B cell (primary cell): Measurements from ENCODE around the gene BTG3. TPM values are rescaled to one million over a fixed set of nuclear protein-coding genes. Genes with fewer than 3 reads are reported as not detected.

ENCODE experiments used
- ATAC-seq: fragments of 200-7000 bp; cut with Tn5 transposase; one replicate; pipeline ENCODE4 v1.10.0; 2021; ENCODE audit warnings: low read depth, mild to moderate bottlenecking, moderate number of reproducible peaks, moderate library complexity
- CTCF ChIA-PET: fragments of 350-600 bp; sonication (Branson Sonifier 250); formaldehyde crosslinking; loops from one replicate; lab custom pipeline; 2021; ENCODE audit warnings: antibody characterized with exemption, inconsistent platforms; lab: Charles Lee
- POLR2A ChIA-PET: fragments of 350-600 bp; sonication (Branson Sonifier 250); formaldehyde crosslinking; loops from one replicate; lab custom pipeline; 2021; ENCODE audit warnings: antibody characterized with exemption; lab: Charles Lee
- DNase-seq: peaks from one replicate; pipeline ENCODE4 v3.0.0; 2013
- H2AFZ ChIP-seq: 2 replicates; pipeline ENCODE4 v1.6.1; 2012; ENCODE audit warnings: mild to moderate bottlenecking, low read depth, low read length; ENCODE audit not compliant: insufficient read depth, poor library complexity, severe bottlenecking
- H3K27ac ChIP-seq, 2 donors: 1 replicate in 1 of 2; 2 replicates in 1 of 2; pipeline ENCODE4 v1.5.1; 2012 to 2013; ENCODE audit warnings: low read length in 2 of 2, mild to moderate bottlenecking in 2 of 2, moderate library complexity in 1 of 2
- H3K27me3 ChIP-seq, 4 experiments: fragments of 200-600 bp in 1 of 4; sonication (generic) in 1 of 4; replicated peaks in 1 of 4; 1 replicate in 2 of 4; 2 replicates in 2 of 4; pipeline versions ENCODE4 v1.6.1 to v1.7.0; 2013 to 2016; ENCODE audit warnings: low read length in 3 of 4, mild to moderate bottlenecking in 2 of 4, mixed read lengths in 1 of 4, moderate library complexity in 1 of 4; ENCODE audit not compliant: insufficient read depth in 4 of 4, control insufficient read depth in 3 of 4; ENCODE audit errors: control extremely low read depth in 1 of 4
- H3K36me3 ChIP-seq, 2 experiments: replicated peaks in 1 of 2; 1 replicate in 1 of 2; 2 replicates in 1 of 2; pipeline versions ENCODE4 v1.6.1 to v1.7.1; 2013; ENCODE audit warnings: low read length in 1 of 2; ENCODE audit not compliant: insufficient read depth in 2 of 2, control insufficient read depth in 1 of 2; ENCODE audit errors: control extremely low read depth in 1 of 2, extremely low read depth in 1 of 2
- H3K4me1 ChIP-seq, 2 donors: fragments of 200-600 bp in 1 of 2; sonication (generic) in 1 of 2; 1 replicate in 1 of 2; 2 replicates in 1 of 2; pipeline versions ENCODE4 v1.5.1 to v1.6.1; 2013 to 2017; ENCODE audit warnings: low read length in 2 of 2; ENCODE audit not compliant: control insufficient read depth in 2 of 2, insufficient read depth in 2 of 2
- H3K4me2 ChIP-seq: replicated peaks from 2 replicates; pipeline ENCODE3; 2012; ENCODE audit warnings: mild to moderate bottlenecking, low read depth, low read length; ENCODE audit not compliant: poor library complexity, severe bottlenecking
- H3K4me3 ChIP-seq, 5 experiments: fragments of 200-600 bp in 1 of 5; sonication (generic) in 1 of 5; 1 replicate in 3 of 5; 2 replicates in 2 of 5; pipeline versions ENCODE4 v1.5.1 to v1.7.0; 2011 to 2016; ENCODE audit warnings: low read length in 4 of 5, mild to moderate bottlenecking in 4 of 5, low read depth in 2 of 5, control low read depth in 1 of 5, moderate library complexity in 1 of 5; ENCODE audit not compliant: insufficient read depth in 1 of 5; ENCODE audit errors: control extremely low read depth in 1 of 5, extremely low read depth in 1 of 5
- H3K79me2 ChIP-seq: fragments of 200-600 bp; sonication (generic); one replicate; pipeline ENCODE4 v1.6.0; 2016; ENCODE audit warnings: low read length; ENCODE audit not compliant: control insufficient read depth, insufficient read depth
- H3K9ac ChIP-seq: fragments of 200-600 bp; sonication (generic); 2 replicates; pipeline ENCODE4 v1.6.1; 2017; ENCODE audit warnings: mild to moderate bottlenecking, low read length, moderate library complexity
- H3K9me3 ChIP-seq, 3 donors: one replicate each; pipeline versions ENCODE4 v1.6.1 to v1.7.1; 2013; ENCODE audit warnings: low read length in 2 of 3; ENCODE audit not compliant: control insufficient read depth in 2 of 3, insufficient read depth in 1 of 3; ENCODE audit errors: control extremely low read depth in 1 of 3
- H4K20me1 ChIP-seq: 2 replicates; pipeline ENCODE4 v1.6.0; 2012; ENCODE audit warnings: mild to moderate bottlenecking, low read length; ENCODE audit not compliant: insufficient read depth, control insufficient read depth, poor library complexity, severe bottlenecking
- H3K27ac Mint-ChIP-seq: one replicate; pipeline ENCODE4 v1.8.0; 2021; ENCODE audit warnings: mixed read lengths
- H3K27me3 Mint-ChIP-seq: one replicate; pipeline ENCODE4 v1.8.0; 2021; ENCODE audit warnings: mixed read lengths
- H3K4me1 Mint-ChIP-seq: one replicate; pipeline ENCODE4 v1.8.0; 2021; ENCODE audit warnings: mixed read lengths
- H3K4me3 Mint-ChIP-seq: one replicate; pipeline ENCODE4 v1.8.0; 2021; ENCODE audit warnings: mixed read lengths
- H3K9me3 Mint-ChIP-seq: one replicate; pipeline ENCODE4 v1.8.0; 2022; ENCODE audit warnings: mixed read lengths; ENCODE audit not compliant: insufficient read depth
- EZH2 ChIP-seq: IDR thresholded peaks from 2 replicates; pipeline ENCODE4 v1.6.1; 2012; ENCODE audit warnings: borderline replicate concordance, low read depth, mild to moderate bottlenecking, moderate library complexity, low read length; ENCODE audit not compliant: insufficient read depth, poor library complexity, severe bottlenecking
- WGBS: methylation state at CpG from one replicate; pipeline ENCODE4 v1.1.5; 2013; ENCODE audit warnings: missing lambda C conversion rate; ENCODE audit not compliant: insufficient coverage; 5-methylcytosine and 5-hydroxymethylcytosine counted together
- intact Hi-C: fragments of 100-400 bp; cut with micrococcal nuclease; formaldehyde crosslinking; loops from one replicate; pipeline ENCODE4 v1.10.0; 2022
- polyA minus RNA-seq: library from RNA; depleted of rRNA, polyadenylated mRNA; stranded (reverse); fragments of >200 nt; gene quantifications from 2 replicates; pipeline ENCODE4 v1.2.3, GENCODE V29; 2012
- polyA plus RNA-seq: library from polyadenylated mRNA; depleted of rRNA; stranded (reverse); fragments of >200 nt; gene quantifications from 2 replicates; pipeline ENCODE4 v1.2.3, GENCODE V29; 2012
- total RNA-seq, 2 donors: library from RNA; stranded (reverse); fragments of 120-200 nt in 1 of 2; gene quantifications; 1 replicate in 1 of 2; 2 replicates in 1 of 2; pipeline versions ENCODE4 v1.2.3 to v1.2.4, GENCODE V29; 2013 to 2022
- TF ChIP-seq, protein P1 (sequence below): fragments of 200-600 bp; IDR thresholded peaks from one replicate; pipeline ENCODE4 v1.8.0; 2022; ENCODE audit warnings: antibody characterized with exemption, mild to moderate bottlenecking

Gene BTG3, protein sequence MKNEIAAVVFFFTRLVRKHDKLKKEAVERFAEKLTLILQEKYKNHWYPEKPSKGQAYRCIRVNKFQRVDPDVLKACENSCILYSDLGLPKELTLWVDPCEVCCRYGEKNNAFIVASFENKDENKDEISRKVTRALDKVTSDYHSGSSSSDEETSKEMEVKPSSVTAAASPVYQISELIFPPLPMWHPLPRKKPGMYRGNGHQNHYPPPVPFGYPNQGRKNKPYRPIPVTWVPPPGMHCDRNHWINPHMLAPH
- total RNA-seq (11.2 and 14.9 TPM in 2 replicates), polyA plus RNA-seq (11.8 and 53.3 TPM in 2 replicates), polyA minus RNA-seq (10.3 and 24.5 TPM in 2 replicates)
- 13.9 TPM for total RNA-seq (2013)

- POLR2A ChIA-PET, result no interaction called here
- 2% methylated on average over 102 of the region's 102 CpGs for WGBS
Measured at GRCh38 chr21:17612565-17613241, at the start of gene BTG3. TSS of gene BTG3 (minus strand) at chr21:17612901. CDS start at chr21:17609144, 3,757 bp downstream.

More at GRCh38 chr21:17612565-17613241, at the start of gene BTG3:
- ATAC-seq (peak; percentile 88), DNase-seq (peak; percentile 88)
- peak within 1 kb of the TSS; percentile 75 to 89 (median 79) for H3K4me3 ChIP-seq
- TF ChIP-seq, protein P1, sequence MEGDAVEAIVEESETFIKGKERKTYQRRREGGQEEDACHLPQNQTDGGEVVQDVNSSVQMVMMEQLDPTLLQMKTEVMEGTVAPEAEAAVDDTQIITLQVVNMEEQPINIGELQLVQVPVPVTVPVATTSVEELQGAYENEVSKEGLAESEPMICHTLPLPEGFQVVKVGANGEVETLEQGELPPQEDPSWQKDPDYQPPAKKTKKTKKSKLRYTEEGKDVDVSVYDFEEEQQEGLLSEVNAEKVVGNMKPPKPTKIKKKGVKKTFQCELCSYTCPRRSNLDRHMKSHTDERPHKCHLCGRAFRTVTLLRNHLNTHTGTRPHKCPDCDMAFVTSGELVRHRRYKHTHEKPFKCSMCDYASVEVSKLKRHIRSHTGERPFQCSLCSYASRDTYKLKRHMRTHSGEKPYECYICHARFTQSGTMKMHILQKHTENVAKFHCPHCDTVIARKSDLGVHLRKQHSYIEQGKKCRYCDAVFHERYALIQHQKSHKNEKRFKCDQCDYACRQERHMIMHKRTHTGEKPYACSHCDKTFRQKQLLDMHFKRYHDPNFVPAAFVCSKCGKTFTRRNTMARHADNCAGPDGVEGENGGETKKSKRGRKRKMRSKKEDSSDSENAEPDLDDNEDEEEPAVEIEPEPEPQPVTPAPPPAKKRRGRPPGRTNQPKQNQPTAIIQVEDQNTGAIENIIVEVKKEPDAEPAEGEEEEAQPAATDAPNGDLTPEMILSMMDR, result no peak
- TF ChIP-seq EZH2, result no peak
- intact Hi-C loops, result loop anchor here (1.0 to 2.0 kb wide), 2 partner anchors 176 to 208 kb away; no protein-coding TSS in a partner anchor
- H3K36me3 ChIP-seq, result peaks cover 0 to 2% of the 10 kb centered on the region in 2 experiments
- Mint-ChIP-seq H3K9me3 (no peaks in the 10 kb centered on the region), H3K27me3 (no peaks in the 10 kb centered on the region), H3K27ac (peak within 1 kb of the TSS; percentile 96), H3K4me3 (peak within 1 kb of the TSS; percentile 97), H3K4me1 (peaks cover 18% of the 10 kb centered on the region)
- peak within 1 kb of the TSS in 1 of 2 donors; percentile 62 for H3K27ac ChIP-seq
- H3K27me3 ChIP-seq, result no peaks in the 10 kb centered on the region
- H3K9me3 ChIP-seq, result peaks cover 0 to 2% (median 0%) of the 10 kb centered on the region in 3 donors
- peaks cover 8 to 10% of the 10 kb centered on the region in 2 donors for H3K4me1 ChIP-seq
- peak within 1 kb of the TSS; percentile 84 for H3K9ac ChIP-seq
- peak within 1 kb of the TSS; percentile 94 for H3K4me2 ChIP-seq
- peaks cover 21% of the 10 kb centered on the region for H3K79me2 ChIP-seq
- CTCF ChIA-PET, result interaction anchor here (1.4 kb wide), 1 partner anchor 12 kb away, joined by 3 read pairs; no protein-coding TSS in a partner anchor
- H2AFZ ChIP-seq, result peak within 1 kb of the TSS; percentile 97
- no peaks in the 10 kb centered on the region for H4K20me1 ChIP-seq
